Measurements from ENCODE around the gene SORD.
"Not testable (repeated sequence)": the region's sequence is repeated elsewhere in the genome, so short reads cannot be mapped to it uniquely, and the experiment has no call there.

SORD gene

DNA sequence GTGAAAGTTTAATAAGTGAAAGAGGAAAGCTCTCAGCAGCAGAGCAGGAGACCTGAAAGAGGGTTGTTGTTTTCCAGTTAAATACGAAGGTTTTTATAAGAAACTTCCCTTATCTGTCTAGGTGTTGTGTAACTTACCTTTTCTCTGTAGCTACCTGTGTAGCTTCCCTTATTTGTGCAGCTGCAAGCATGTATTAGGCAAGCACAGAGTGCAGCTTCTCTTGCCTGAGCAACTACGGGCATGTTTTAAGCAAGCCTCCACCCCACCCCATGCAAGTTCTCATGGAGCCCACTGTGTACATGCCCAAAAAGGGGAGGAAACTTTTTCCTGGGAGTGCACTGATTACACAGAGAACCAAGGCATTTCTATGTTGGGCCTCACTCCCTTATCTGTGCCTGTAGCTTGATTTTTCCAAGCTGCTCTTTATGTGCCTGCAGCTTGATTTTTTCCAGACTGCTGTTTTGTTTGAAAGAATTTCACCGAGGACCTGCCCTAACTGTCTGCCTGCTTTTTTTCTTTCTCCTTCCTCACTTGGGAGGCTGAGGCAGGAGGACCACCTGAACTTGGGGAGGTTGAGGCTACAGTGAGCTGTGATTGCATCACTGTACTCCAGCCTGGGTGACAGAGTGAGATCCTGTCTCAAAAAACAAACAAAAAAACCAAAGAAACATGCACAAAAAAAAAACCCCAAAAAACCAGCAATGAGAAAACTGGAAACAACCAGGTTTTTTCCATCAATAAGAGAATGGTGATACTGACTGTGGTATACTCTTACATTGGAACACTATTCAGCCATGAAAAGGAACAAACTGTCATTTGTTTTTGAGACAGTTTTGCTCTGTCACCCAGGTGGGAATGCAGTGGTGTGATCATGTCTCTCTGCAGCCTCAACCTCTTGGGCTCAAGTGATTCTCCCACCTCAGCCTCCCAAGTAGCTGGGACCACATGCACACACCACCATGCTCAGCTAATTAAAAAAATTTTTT lies 36.0 kb downstream of the SORD start:
- DNase-seq (ENCODE audit: low read depth in 1 of 2, low spot score in 1 of 2) = not testable (repeated sequence)

DNA sequence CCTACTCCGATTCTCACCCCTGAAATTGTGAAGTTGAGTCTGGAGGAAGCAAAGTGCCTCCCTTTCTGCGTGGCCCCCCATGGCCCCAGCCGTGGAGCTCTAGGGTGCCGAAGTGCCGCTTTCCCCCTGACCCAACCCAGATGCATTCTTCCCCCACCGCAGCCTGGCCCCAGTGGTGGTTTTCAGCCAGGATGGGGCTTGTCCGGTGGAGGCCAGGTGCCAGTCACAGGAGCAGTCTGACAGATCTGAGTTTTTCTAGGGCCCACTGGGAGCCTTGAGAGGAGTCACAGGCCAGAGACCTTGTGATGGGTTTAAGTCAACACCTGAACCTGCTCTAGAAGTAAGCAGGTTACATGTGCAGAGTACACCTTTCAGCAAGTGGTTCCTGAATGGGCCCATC lies 39.3 kb downstream of the SORD start:
- DNase-seq (ENCODE audit: low read depth in 1 of 2, low spot score in 1 of 2) = not testable (repeated sequence)

- no peak for DNase-seq (ENCODE audit: low read depth in 1 of 2, low spot score in 1 of 2)
These were observed 41.4 kb downstream of the SORD start for GRCh38 chr15:45064386-45064785.

DNA sequence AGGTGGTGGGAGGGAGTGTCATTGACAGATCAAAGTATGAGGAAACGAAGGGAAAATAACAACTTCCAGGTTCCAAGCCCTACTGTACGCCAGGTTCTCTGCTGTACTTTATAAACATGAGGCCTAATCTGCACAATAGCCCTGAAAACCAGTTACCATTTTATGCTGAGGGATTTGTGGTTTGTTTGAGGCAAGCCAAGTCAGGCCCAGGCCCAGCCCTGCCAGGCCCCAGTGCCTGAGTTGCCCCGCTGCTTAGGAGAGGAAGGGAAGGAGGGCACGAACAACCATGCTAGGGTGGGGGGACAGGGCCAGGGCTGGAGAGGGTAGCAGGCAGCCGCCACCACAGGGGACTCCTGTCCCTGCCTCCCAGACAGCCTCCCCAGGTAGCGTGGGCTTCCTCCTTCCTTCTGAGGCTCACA lies 47.0 kb downstream of the SORD start:
- DNase-seq (ENCODE audit: low read depth in 1 of 2, low spot score in 1 of 2) = not testable (repeated sequence)

- DNase-seq (ENCODE audit: low read depth in 1 of 2, low spot score in 1 of 2) = not testable (repeated sequence)
These were observed 50.6 kb downstream of the SORD start for GRCh38 chr15:45073602-45074001.

DNA sequence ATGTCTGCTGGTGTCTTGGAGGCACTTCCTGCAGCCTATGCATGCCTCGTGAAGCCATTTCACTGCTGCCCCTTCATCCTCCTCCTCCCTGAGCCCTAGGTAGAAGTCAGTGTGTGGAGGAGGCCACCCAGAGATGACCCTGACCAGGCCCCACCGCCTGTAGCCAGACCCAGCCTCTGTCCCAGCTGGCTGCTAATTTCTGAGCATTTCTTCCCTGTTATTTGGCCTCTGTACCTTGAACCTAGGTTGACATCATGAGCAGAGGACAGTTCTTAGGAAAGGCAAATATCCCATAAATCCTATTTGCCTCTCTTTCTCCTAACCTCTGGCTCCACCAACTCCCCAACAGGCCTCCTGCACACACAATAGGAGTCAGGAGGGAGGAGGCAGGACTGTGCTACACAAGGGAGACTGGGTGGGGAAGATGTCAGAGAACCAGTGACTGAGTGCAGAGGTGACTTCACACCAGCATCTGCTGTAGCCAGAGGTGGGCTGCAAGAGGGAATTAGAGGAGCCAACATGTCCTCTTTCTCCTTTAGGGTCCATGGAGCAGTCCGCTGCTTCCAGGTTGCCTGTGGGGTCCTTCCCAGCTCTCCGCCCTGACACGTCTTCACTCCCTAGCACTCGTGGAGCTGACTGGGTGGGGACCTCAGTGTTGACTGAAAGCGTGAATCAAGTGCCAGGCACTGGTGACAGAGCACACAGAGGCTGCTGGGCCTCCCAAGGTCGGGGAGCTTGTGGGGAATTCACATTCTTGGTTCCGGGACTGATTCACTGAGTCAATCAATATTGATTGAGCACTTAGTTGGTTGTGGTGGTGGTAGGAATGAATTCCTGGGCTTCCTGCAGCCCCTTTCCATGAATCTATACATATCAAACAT lies 52.7 kb downstream of the SORD start:
- not testable (repeated sequence) for DNase-seq (ENCODE audit: low read depth in 1 of 2, low spot score in 1 of 2)

DNA sequence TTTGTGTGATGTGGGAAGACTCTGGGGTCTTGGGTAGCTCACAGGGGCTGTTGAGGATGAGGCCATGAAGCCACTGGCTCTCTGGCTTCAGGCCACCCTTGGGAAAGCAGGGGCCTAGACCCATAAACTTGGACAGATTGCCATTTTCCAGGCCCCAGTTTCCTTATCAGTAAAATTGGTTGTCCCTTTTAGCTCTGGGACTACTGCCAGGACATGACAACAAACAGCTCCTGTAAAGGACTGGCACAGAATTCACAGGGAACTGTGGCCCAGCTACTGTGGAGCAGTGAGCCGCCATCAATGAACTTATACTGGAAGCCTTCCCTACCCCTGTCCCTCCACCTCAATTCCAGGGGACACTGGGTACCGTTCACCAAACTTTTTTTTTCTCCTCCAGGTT lies 54.4 kb downstream of the SORD start:
- not testable (repeated sequence) for DNase-seq (ENCODE audit: low read depth in 1 of 2, low spot score in 1 of 2)

DNA sequence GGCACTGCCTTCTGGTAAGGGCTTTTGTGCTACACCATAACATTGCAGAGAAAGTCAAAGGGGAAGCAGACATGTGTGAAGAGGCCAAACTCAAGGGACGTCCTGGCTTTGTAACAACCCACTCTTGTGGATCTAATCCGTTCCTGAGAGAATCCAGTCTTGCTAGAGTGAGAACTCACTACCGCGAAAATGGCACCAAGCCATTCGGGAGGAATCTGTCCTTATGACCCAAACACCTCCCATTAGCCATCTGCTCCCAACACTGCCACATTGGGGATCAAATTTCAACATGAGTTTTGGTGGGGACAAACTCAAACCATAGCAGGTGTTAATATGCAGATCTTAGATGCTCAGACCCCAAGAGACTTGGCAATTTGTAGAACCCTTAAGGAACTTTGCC lies 56.2 kb downstream of the SORD start:
- not testable (repeated sequence) for DNase-seq (ENCODE audit: low read depth in 1 of 2, low spot score in 1 of 2)

DNA sequence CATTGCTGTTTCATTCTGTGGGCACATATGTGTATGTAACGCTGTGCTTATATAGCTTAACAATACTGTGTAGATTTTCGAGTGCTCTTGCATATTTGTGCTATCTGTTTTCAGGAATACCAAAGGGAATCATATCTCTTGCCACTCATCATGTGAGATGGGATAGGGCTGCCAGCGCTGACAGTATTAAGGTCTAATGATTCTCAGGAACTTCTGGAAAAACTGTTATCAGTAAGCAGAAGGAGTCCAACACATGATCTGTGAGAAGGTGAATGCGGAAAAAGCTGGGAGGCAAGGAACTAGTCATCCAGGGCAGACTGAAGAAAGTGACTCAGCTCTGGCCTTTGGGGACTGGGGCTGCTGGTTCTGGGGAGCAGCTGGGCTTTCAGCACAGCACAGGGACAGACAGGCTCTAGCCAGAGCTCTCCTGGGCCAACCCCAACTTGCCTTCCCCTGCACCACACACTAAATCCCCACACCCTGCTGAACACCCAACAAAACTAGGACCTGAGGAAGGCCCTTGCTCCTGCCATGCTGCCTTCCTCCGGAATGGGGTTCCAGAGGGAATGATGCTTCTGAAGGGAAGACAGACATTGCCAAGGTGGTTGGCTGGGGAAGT lies 56.7 kb downstream of the SORD start:
- not testable (repeated sequence) for DNase-seq (ENCODE audit: low read depth in 1 of 2, low spot score in 1 of 2)

DNA sequence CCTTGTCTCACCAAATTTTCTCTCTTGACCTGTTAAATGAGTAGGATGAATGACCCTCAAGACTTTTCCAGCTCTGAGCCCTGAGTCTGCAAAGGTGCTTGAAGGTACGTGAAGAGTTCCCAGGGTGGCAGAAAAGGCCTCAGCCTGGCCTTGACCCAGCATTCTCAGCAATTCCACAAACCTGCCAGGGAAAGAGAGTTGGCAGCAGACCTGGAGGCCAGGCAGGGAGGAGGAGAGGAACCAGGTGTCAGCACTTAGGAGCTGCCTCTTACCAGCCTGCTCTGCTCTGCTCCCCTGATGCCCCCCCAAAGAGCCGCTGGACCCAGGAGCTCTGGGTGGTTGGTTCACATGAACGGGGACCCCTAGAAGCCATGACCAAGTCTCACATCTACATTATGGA lies 57.6 kb downstream of the SORD start:
- not testable (repeated sequence) for DNase-seq (ENCODE audit: low read depth in 1 of 2, low spot score in 1 of 2)

GRCh38 chr15:45082412-45082811 lies 59.4 kb downstream of the SORD start:
- DNase-seq (ENCODE audit: low read depth in 1 of 2, low spot score in 1 of 2) = not testable (repeated sequence)

DNA sequence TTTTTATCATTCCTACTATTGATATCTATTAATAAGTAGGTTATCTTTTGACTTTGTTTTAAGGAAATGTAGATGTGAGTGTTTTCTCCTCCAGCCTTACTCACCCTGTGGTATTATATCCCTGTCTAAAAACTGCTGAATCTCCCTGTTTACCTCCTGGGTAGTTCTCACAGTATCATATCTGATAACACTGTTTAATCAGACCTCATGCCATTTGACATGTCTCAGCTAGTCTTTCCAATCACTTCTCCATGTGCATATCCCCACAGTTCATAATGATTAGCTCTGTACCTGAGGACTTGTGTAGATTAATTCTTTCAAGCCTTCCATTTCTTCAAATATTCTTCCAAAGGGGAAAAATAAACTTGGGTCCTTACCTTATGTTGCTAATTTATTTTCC lies 60.2 kb downstream of the SORD start:
- DNase-seq (ENCODE audit: low read depth in 1 of 2, low spot score in 1 of 2) = no peak

DNA sequence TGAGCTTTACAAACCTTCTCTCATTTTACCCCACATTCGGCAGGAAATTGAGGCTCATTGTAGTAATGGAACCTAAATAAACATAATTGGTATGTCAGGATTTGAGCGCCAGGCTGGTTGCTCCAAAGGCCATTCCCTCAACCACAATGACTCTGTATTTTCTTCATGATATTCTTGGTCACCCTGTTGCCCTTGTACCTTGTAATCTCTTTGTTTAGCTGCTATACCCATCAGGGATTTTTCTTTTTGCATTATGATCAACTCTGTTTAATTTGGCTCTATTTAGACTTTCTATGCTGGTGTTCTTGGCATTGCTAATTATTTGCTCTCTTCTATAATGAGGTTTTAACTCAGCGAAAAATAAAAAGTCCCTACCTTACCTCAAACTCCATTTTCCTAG lies 61.2 kb downstream of the SORD start:
- no peak for DNase-seq (ENCODE audit: low read depth in 1 of 2, low spot score in 1 of 2)

DNA sequence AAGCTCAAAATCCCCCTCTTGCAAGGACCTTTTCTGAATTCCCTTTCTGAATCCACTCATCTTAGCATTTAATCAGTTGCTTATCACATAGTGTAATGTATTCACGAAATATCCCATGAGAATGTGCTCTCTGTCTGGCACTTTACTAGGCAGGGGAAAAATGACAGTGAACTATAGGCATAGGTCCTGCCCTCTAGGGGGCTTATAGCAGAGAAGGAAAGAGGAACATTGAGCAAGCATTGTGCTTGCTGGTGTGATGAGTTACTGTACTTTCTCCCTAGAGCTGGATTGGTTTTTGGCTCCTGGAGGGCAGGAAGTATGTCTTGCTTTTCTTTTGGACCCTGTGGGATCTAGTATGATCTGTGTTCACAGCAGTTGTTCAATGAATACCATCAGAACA lies 64.5 kb downstream of the SORD start:
- DNase-seq (ENCODE audit: low read depth in 1 of 2, low spot score in 1 of 2) = no peak

GRCh38 chr15:45088801-45089711 lies 66.1 kb downstream of the SORD start:
- no peak for DNase-seq (ENCODE audit: low read depth in 1 of 2, low spot score in 1 of 2)

GRCh38 chr15:45089712-45090373 lies 66.8 kb downstream of the SORD start:
- DNase-seq (ENCODE audit: low read depth in 1 of 2, low spot score in 1 of 2) = no peak

GRCh38 chr15:45091161-45091560 lies 68.2 kb downstream of the SORD start:
- DNase-seq (ENCODE audit: low read depth in 1 of 2, low spot score in 1 of 2) = no peak

- no peak for DNase-seq (ENCODE audit: low read depth in 1 of 2, low spot score in 1 of 2)
These were observed 68.6 kb downstream of the SORD start for GRCh38 chr15:45091576-45091975.

DNA sequence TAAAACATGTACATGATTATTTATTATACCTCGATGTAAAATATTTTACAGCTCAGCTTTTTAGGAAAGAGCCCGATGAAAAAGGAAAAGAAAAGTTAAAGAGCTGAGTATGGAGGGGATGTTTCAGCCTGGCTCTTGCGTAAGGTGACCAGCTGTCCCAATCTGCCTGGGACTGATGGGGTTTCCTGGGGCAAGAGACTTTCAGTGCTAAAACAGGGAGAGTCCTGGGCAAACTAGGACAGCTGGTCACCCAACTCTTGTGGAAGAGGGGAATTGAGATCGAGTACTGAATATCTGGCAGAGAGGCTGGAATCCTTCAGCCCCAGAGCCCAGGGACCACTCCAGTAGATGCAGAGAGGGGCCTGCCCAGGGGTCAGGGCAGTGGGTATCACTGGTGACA lies 70.0 kb downstream of the SORD start:
- DNase-seq (ENCODE audit: low read depth in 1 of 2, low spot score in 1 of 2) = no peak

All from stimulated activated CD4-positive, alpha-beta T cell treated with anti-CD3 and anti-CD28 coated beads, Interleukin-15, amount 100 ng/mL, for 1 hour (primary cell).